Ascending aorta (tissue), 2 donors: Measurements from ENCODE around the gene EFNA4. TPM values are rescaled to one million over a fixed set of nuclear protein-coding genes. Genes with fewer than 3 reads are reported as not detected.
A peak's percentile ranks its signal among the peaks of the same experiment; 100 is the strongest.

Experiments used
- DNase-seq, 2 donors: peaks; one replicate each; pipeline ENCODE4 v3.0.0-alpha.2; 2019; ENCODE audit warnings: low spot score in 2 of 2
- H3K27ac ChIP-seq, 2 donors: fragments of 200-600 bp; sonication (generic); one replicate each; pipeline ENCODE4 v1.5.1; 2016 to 2017; ENCODE audit warnings: mild to moderate bottlenecking in 1 of 2
- H3K27me3 ChIP-seq: fragments of 200-600 bp; sonication (generic); one replicate; pipeline ENCODE4 v1.5.1; 2017
- H3K36me3 ChIP-seq, 2 donors: fragments of 200-600 bp; sonication (generic); one replicate each; pipeline ENCODE4 v1.5.1; 2016
- H3K4me1 ChIP-seq, 2 donors: fragments of 200-600 bp; sonication (generic); one replicate each; pipeline ENCODE4 v1.5.1; 2016 to 2017; ENCODE audit warnings: mild to moderate bottlenecking in 1 of 2
- H3K4me3 ChIP-seq, 2 donors: fragments of 200-600 bp; sonication (generic); one replicate each; pipeline ENCODE4 v1.5.1; 2016 to 2017; ENCODE audit warnings: mild to moderate bottlenecking in 1 of 2
- H3K9me3 ChIP-seq, 2 donors: fragments of 200-600 bp; sonication (generic); one replicate each; pipeline ENCODE4 v1.5.1; 2016
- intact Hi-C: fragments of 100-400 bp; cut with DNase I; formaldehyde crosslinking; loops from one replicate; pipeline ENCODE4 v1.15.1; 2023
- total RNA-seq: library from RNA; depleted of rRNA; stranded (reverse); fragments of >200 nt; gene quantifications from one replicate; pipeline ENCODE4 v1.1.0, GENCODE V29; 2016
- TF ChIP-seq, protein P1 (sequence below), 3 experiments: fragments of 200-600 bp in 2 of 3; fragments of 450-650 bp in 1 of 3; sonication (generic) in 2 of 3; IDR thresholded peaks; one replicate each; pipeline ENCODE4 v1.5.1; 2016 to 2019; ENCODE audit warnings: antibody characterized with exemption in 3 of 3, mild to moderate bottlenecking in 1 of 3, moderate library complexity in 1 of 3

EFNA4 gene
- total RNA-seq, 1 donor from 2014 or later, result 11.2 TPM

DNA sequence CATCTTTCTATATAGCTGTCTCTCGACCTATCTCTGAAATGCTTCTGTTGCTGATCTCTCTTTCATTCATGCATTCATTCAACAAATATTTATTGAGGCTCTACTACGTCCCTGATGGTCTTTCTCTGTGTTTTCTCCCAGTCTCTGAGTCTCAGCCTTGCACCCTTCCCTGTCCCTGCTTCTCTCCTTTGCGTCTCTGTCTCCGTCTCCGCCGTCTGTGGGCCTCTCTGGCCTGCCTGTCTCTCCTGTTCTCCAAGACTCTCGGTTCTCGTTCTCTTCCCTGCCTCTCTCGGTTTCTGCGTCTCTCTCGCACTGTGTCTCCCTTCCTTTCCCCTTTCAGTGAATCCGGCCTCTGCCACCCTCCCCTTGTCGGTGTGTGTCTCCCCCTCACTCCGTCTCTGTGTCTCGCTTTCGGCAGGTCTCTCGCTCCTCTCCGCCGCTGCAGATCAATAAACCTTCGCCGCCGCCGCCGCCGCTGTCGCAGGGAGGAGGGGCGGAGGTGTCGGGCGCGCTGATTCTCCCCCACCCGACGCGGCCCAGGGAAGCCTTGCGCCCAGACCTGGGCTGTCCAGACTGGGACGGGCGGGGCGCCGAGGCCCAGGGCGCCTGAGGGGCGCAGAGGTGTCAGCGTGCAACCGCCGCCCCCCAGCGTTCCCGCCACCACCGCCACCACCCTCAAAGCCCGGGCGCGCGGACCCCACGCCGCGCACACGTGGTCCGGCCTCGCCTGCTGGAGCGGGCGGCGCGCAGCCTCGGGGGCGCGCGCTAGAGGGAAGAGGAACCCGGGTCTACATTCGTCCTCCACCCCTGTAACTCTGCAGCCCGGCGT lies 18.1 kb downstream of the EFNA4 start:
- no peak overlapping the region for H3K27ac ChIP-seq
- TF ChIP-seq, protein P1, sequence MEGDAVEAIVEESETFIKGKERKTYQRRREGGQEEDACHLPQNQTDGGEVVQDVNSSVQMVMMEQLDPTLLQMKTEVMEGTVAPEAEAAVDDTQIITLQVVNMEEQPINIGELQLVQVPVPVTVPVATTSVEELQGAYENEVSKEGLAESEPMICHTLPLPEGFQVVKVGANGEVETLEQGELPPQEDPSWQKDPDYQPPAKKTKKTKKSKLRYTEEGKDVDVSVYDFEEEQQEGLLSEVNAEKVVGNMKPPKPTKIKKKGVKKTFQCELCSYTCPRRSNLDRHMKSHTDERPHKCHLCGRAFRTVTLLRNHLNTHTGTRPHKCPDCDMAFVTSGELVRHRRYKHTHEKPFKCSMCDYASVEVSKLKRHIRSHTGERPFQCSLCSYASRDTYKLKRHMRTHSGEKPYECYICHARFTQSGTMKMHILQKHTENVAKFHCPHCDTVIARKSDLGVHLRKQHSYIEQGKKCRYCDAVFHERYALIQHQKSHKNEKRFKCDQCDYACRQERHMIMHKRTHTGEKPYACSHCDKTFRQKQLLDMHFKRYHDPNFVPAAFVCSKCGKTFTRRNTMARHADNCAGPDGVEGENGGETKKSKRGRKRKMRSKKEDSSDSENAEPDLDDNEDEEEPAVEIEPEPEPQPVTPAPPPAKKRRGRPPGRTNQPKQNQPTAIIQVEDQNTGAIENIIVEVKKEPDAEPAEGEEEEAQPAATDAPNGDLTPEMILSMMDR (IDR thresholded peaks at IDR 0.05), result no peak
- peak overlapping the region; percentile 38 to 42 for H3K4me3 ChIP-seq
- H3K36me3 ChIP-seq, result no peaks in the 10 kb centered on the region
- no peaks in the 10 kb centered on the region for H3K9me3 ChIP-seq
- H3K4me1 ChIP-seq, result peaks cover 36 to 48% of the 10 kb centered on the region in 2 donors
- intact Hi-C loops, result no loop called here
- DNase-seq, result no peak
- peaks cover 42% of the 10 kb centered on the region for H3K27me3 ChIP-seq

DNA sequence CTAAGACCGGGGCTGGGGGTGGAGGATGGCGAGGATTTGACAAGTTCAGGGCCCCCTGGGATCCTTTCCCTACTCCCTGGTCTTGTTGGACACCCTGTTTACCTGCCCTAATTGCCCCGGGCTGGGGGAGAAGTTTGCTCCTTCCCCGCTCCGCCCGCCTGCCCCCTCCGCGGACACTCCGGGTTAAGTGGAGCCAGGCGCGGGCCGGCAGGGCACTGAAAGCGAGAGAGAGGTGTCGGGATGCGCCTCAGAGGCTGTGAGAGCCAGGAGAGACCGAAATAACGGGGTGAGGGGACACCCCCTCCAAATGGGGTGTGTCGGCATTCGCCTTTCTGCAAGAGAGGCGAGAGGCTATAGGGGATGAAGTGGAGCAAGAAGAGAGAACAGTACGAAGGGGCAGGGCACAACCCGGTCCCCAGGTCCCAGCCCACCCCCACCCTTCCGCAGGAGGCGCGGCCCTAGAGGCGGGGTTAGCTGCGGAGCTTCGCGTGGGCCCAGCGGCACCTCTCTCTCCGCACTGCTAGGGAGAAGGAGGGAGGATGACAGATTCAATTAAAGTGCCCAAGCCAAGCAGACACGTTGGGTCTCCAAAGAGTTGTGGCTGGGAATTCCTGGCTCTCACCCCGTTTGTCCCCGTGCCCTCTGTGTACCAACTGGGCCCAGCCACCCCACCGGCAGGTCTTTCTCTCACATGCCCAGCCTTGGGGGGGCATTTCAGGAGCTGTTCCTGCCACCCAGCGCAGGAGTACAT lies 18.9 kb downstream of the EFNA4 start:
- H3K4me1 ChIP-seq, result peaks cover 36 to 48% of the 10 kb centered on the region in 2 donors
- no peaks in the 10 kb centered on the region for H3K9me3 ChIP-seq
- no peak for DNase-seq
- H3K27ac ChIP-seq, result no peak overlapping the region
- no peaks in the 10 kb centered on the region for H3K36me3 ChIP-seq
- H3K4me3 ChIP-seq, result peak overlapping the region; percentile 34 to 38
- intact Hi-C loops, result no loop called here
- peaks cover 42% of the 10 kb centered on the region for H3K27me3 ChIP-seq
- TF ChIP-seq, protein P1 (IDR thresholded peaks at IDR 0.05), result no peak

DNA sequence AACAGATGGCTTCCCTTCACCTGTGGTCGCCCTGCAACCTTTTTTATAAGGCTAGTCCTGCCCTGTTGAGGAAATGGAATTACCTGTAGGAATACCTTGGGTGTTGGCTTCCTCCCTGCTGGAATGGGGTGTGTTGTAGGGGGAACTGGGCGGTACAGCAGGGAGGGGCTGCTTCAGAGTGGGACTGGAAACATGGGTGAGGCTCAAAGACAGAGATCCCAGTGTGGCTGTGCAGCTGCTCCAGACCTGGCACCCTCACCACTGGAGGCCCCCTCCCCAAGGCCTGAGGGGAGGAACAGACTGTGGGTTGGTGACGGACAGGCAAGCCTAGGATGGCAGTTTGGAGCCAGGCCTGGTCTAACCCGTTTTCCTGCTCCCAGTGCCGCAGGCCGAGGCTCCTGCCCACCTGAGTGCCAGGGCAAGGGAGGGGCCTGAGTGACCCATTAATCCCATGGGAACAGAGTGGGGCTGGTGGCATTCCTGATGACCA lies 19.6 kb downstream of the EFNA4 start:
- no peaks in the 10 kb centered on the region for H3K36me3 ChIP-seq
- TF ChIP-seq, protein P1 (IDR thresholded peaks at IDR 0.05), result no peak
- H3K27ac ChIP-seq, result no peak overlapping the region
- no peak overlapping the region for H3K4me3 ChIP-seq
- peaks cover 36 to 48% of the 10 kb centered on the region in 2 donors for H3K4me1 ChIP-seq
- H3K9me3 ChIP-seq, result no peaks in the 10 kb centered on the region
- peaks cover 42% of the 10 kb centered on the region for H3K27me3 ChIP-seq
- DNase-seq, result no peak
- intact Hi-C loops, result no loop called here

DNA sequence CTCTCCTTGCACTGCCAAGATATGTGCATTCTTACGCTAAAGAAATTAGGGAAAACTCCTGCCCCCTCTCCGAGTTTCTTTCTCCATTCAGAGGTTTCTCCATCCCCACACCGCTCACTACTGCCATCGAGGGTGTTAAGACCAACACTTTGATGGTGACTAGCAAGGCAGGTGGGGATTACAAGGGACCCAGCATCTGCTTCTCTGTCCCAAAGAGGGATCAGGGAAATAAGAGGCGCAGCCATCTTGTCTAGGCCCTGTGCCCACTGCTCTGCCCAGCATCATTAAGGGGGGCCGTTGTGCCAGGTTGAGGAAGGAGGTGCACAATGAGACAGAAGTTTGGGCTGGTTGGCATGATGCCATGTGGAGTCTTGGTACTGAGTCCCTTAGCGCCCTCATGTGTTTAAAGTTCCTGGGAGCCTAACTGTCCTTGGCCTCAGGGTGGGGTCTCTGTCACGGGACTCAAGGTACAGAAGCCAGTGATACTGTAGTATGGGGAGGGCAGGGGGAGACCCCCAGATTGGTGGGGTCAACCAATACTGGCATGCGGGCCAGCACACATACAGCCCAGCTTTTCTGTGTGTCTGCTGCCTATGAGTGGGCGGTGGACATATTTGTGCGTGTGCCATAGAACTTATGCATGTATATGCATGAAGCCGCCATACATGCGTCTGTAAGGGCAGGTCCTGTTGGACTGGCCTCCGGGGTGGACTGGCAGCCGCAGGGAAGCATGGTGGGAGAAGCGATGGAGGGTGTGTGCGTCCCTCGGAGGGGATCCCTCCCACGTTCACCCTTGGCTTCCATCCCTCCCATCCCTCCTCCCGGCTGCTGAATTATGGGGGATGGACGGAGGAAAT lies 20.6 kb downstream of the EFNA4 start:
- intact Hi-C loops, result loop anchor here (1.0 to 2.0 kb wide), 4 partner anchors 33 to 525 kb away; partner anchors contain the start of genes ADAM15 and UBE2Q1
- DNase-seq, result no peak
- no peak overlapping the region for H3K27ac ChIP-seq
- no peaks in the 10 kb centered on the region for H3K9me3 ChIP-seq
- peaks cover 32 to 42% of the 10 kb centered on the region in 2 donors for H3K4me1 ChIP-seq
- peak overlapping the region; percentile 66 to 81 for H3K4me3 ChIP-seq
- H3K36me3 ChIP-seq, result no peaks in the 10 kb centered on the region
- peaks cover 42% of the 10 kb centered on the region for H3K27me3 ChIP-seq
- TF ChIP-seq, protein P1 (IDR thresholded peaks at IDR 0.05), result no peak
